Activated CD4-positive, alpha-beta T cell treated with anti-CD3 and anti-CD28 coated beads, Interleukin-2, Interleukin-4, amounts not matched to agents 100 ng/mL and 50 ng/mL, durations not matched to agents 16 hours and 8 hours (primary cell): ENCODE results near the gene TCF12.
"Not testable (repeated sequence)": the region's sequence is repeated elsewhere in the genome, so short reads cannot be mapped to it uniquely, and the experiment has no call there.

ENCODE experiments used
- DNase-seq: peaks from one replicate; pipeline ENCODE4 v3.0.0-alpha.2; 2020; ENCODE audit warnings: low spot score

TCF12 gene

DNA sequence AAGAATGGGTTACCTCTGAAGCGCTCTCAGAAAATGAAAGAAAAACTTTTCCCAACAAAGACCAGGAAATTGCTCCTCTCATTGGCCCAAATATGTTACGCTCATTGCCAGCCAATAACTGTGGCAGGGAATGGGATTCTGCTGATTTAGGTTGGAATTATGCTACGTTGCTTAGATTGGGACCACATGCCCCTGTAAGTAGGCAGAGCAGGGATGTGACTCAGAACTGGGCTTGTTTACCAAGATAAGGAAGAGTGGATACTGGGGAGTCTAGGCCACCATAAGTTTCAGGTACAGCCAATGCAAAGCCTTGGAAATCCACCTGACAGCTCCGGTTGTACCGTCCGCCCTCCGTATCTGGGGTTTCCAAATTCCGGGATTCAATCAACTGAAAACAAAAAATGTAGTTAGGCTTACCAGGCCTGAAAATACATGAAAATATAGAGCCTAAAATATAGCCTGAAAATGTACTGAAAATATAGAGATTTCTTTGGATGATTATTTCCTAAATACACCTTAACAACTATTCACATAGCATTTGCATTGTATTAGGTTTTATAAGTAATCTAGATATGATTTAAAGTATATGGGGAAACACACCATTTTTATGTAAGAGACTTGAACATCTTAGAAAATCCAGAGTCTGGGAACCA lies 1.5 kb upstream of the TCF12 start:
- no peak for DNase-seq

- DNase-seq = no peak
Measured at GRCh38 chr15:56917652-56918045, 795 bp upstream of the TCF12 start.

GRCh38 chr15:56919031-56919608 lies 676 bp downstream of the TCF12 start:
- DNase-seq = peak; percentile 53

- peak; percentile 11 for DNase-seq
Measured at GRCh38 chr15:56919609-56920366, 1.3 kb downstream of the TCF12 start.

DNA sequence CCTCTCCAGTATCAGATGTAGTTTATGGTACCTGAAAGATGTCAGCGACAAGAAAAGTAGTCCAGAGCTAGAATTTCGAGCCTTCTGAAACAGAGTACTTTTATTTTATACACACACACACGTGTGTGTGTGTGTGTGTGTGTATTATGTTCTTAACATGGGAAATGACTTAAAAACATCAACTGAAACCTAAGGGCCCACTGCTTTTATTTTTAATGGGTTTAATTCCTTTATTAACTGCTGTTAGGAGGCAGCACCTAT lies 1.9 kb downstream of the TCF12 start:
- DNase-seq = no peak

GRCh38 chr15:56923174-56923591 lies 4.7 kb downstream of the TCF12 start:
- DNase-seq = no peak

DNA sequence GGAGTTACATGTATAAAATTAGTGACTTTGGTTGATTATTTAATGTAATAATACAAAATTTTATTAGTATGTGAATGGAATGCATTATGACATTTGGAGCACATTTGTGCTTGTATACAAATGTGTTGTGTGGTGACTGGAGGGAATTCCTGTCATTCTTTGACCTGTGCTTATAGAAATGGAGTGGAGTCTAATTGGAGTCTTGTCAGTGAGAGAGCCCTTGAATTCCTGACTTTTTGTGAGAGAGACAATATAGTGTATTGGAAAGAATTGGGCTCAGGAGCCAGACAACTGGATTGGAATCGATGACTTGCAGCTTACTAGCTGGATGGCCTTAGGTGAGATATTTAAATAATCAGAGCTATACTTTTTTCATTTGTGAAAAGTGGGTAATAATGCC lies 9.4 kb downstream of the TCF12 start:
- no peak for DNase-seq

DNA sequence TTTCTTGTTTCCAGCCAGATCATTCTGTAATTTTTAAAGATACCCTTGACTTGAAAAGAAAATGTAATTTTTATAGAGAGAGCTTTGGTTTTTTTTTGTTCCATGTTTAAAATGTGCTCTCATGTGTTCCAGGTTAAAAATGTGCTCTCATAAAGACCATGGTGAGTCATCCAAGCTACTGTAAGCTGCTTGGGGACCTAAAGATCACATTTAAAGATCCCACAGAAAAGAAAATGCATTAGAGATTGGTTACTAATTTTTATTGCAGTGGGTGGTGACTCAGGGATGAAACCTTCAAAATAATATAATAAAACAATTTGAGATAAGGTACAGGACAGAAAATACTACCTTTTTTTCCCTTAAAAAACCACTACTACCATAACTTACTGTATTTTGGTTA lies 11.0 kb downstream of the TCF12 start:
- no peak for DNase-seq

GRCh38 chr15:56929933-56930332 lies 11.5 kb downstream of the TCF12 start:
- no peak for DNase-seq

- DNase-seq = no peak
Measured at GRCh38 chr15:56930669-56931313, 12.3 kb downstream of the TCF12 start.

GRCh38 chr15:56931639-56932508 lies 13.4 kb downstream of the TCF12 start:
- no peak for DNase-seq

DNA sequence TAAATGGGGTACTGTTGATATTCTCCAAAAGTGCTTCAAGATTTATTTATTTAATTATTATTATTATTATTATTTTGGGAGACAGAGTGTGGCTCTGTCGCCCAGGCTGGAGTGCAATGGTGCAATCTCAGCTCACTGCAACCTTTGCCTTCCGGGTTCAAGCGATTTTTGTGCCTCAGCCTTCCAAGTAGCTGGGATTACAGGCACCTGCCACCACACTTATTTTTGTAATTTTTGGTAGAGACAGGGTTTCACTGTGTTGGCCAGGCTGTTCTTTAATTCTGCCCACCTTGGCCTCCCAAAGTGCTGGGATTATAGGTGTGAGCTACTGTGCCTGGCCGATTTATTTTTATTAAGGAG lies 14.0 kb downstream of the TCF12 start:
- not testable (repeated sequence) for DNase-seq

GRCh38 chr15:56933410-56933809 lies 15.0 kb downstream of the TCF12 start:
- DNase-seq = no peak

GRCh38 chr15:56933811-56934210 lies 15.4 kb downstream of the TCF12 start:
- DNase-seq = no peak

- no peak for DNase-seq
Measured at GRCh38 chr15:56934269-56934668, 15.8 kb downstream of the TCF12 start.

DNA sequence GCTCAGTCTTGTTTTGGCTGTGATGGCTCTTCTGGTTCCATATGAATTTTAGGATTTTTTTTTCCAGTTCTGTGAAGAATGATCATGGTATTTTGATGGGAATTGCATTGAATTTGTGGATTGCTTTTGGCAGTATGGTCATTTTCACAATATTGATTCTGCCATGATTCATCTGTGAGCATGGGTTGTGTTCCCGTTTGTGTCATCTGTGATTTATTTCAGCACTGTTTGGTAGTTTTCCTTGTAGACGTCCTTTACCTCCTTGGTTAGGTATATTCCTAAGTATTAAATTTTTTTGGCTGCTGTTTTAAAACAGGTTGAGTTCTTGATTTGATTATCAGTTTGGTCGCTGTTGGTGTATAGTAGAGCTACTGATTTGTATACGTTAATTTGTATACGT lies 18.5 kb downstream of the TCF12 start:
- DNase-seq = no peak

GRCh38 chr15:56939257-56939656 lies 20.8 kb downstream of the TCF12 start:
- DNase-seq = no peak

- no peak for DNase-seq
Measured at GRCh38 chr15:56940388-56940787, 21.9 kb downstream of the TCF12 start.

- no peak for DNase-seq
Measured at GRCh38 chr15:56942118-56942517, 23.7 kb downstream of the TCF12 start.

DNA sequence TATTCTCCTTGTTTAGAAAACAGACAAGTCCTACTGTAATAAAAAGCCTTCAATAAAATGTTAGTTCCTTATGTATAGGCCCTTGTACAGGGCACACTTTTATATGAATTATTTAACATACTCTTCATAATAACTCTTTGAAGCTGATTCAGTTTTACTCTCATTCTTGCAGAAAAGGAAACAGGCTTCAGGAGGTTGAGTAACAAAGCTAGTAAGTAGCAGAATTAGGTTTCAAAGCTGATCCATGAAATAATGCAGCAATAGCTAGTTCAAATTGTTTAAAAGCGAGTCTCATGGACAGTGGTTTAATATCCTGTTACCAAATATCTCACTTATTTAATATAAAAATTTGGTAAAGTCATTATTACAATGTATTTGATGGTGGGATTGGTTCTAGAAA lies 25.0 kb downstream of the TCF12 start:
- DNase-seq = no peak

DNA sequence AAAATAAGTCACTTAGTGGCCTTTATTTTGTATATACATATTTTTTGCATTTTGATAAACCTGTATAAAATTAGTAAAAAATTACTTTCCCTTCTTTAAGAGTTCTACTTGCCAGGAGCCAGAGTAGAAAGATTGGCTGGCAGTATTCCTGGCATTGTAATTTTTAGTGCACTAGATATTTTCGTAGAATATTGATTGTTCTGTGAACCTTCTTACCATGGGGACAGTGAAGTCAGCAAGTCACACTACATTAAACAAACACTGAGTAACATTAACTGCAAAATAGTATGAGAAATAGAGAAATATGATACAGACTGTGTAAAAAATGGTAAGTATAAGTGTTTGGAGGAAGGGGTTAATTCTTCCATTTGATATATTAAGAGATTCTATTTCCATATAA lies 26.0 kb downstream of the TCF12 start:
- DNase-seq = no peak

- DNase-seq = no peak
Measured at GRCh38 chr15:56946150-56946549, 27.7 kb downstream of the TCF12 start.
